Brain microvascular endothelial cell (primary cell): ENCODE measurements around the gene ARL13A.

ENCODE experiments used
- DNase-seq: peaks from one replicate; pipeline ENCODE4 v3.0.0-alpha.2; 2020
- H3K27ac ChIP-seq: fragments of 250-450 bp; sonication (Bioruptor Pico); 2 replicates; pipeline ENCODE4 v1.5.1; 2020; ENCODE audit warnings: mild to moderate bottlenecking, moderate library complexity
- H3K27me3 ChIP-seq: fragments of 250-450 bp; sonication (Bioruptor Pico); replicated peaks from 2 replicates; pipeline ENCODE4 v1.5.1; 2020; ENCODE audit warnings: mild to moderate bottlenecking
- H3K36me3 ChIP-seq: fragments of 250-450 bp; sonication (Bioruptor Pico); replicated peaks from 2 replicates; pipeline ENCODE4 v1.5.1; 2020; ENCODE audit warnings: mild to moderate bottlenecking
- H3K4me3 ChIP-seq: 2 replicates; pipeline ENCODE4 v1.5.1; 2011; ENCODE audit warnings: low read depth, mild to moderate bottlenecking, control low read depth, low read length, moderate library complexity
- CTCF ChIP-seq: IDR thresholded peaks from 2 replicates; pipeline ENCODE4 v1.5.1; 2011; ENCODE audit warnings: low read depth, mild to moderate bottlenecking, moderate library complexity, low read length, control low read depth, inconsistent platforms; ENCODE audit errors: missing control alignments
- in situ Hi-C: cut with HindIII; loops from 2 replicates; pipeline ENCODE4 v1.10.0; 2017; ENCODE audit warnings: low sequenced_read_pairs, low pct_ligation_motif_present

ARL13A gene

GRCh38 chrX:100969408-100969807, at the start of gene ARL13A:
Gene ARL13A (plus strand): TSS chrX:100969708. CDS start chrX:100973690, 3,982 bp downstream.
- Histone ChIP-seq H3K4me3 (no peak within 1 kb of the TSS), H3K27ac (no peak within 1 kb of the TSS), H3K36me3 (no peaks in the 10 kb centered on the region), H3K27me3 (no peaks in the 10 kb centered on the region)
- in situ Hi-C loops: no loop called here
- TF ChIP-seq CTCF: no peak
- no peak for DNase-seq

- Histone ChIP-seq H3K36me3 (no peaks in the 10 kb centered on the region), H3K27ac (no peak overlapping the region), H3K27me3 (no peaks in the 10 kb centered on the region), H3K4me3 (no peak overlapping the region)
- no peak for DNase-seq
- in situ Hi-C loops: no loop called here
- TF ChIP-seq CTCF: no peak
Observed at GRCh38 chrX:100924375-100924774, 45.1 kb upstream of the ARL13A start.

- in situ Hi-C loops: no loop called here
- Histone ChIP-seq H3K27me3 (no peaks in the 10 kb centered on the region), H3K4me3 (no peak overlapping the region), H3K27ac (no peak overlapping the region), H3K36me3 (no peaks in the 10 kb centered on the region)
- no peak for TF ChIP-seq CTCF
- DNase-seq: no peak
Observed at GRCh38 chrX:100926453-100926852, 43.1 kb upstream of the ARL13A start.

GRCh38 chrX:100928660-100929613, 40.6 kb upstream of the ARL13A start, which contains the start of gene XKRX:
Gene XKRX (minus strand): TSS chrX:100928917. CDS start chrX:100928304, 613 bp downstream.
- Histone ChIP-seq H3K27ac (no peak within 1 kb of the TSS), H3K4me3 (peak within 1 kb of the TSS; percentile 51), H3K36me3 (no peaks in the 10 kb centered on the region), H3K27me3 (no peaks in the 10 kb centered on the region)
- no peak for TF ChIP-seq CTCF
- DNase-seq: no peak
- in situ Hi-C loops: no loop called here

GRCh38 chrX:100931218-100931924, 38.1 kb upstream of the ARL13A start:
- Histone ChIP-seq H3K4me3 (no peak overlapping the region), H3K27ac (no peak overlapping the region), H3K36me3 (no peaks in the 10 kb centered on the region), H3K27me3 (no peaks in the 10 kb centered on the region)
- in situ Hi-C loops: no loop called here
- DNase-seq: no peak
- no peak for TF ChIP-seq CTCF
